ENCODE results near the gene ARHGAP24. TPM values are rescaled to one million over a fixed set of nuclear protein-coding genes. Genes with fewer than 3 reads are reported as not detected.

ARHGAP24 gene
- total RNA-seq, 2 experiments from 2014 or later: not detected

GRCh38 chr4:85854546-85854945, 379.6 kb downstream of the ARHGAP24 start:
- H3K36me3 Mint-ChIP-seq (ENCODE audit: low read depth): no peaks in the 10 kb centered on the region
- ChIA-PET POLR2A (no interaction called here), CTCF (no interaction called here)

GRCh38 chr4:85860066-85860740, 385.3 kb downstream of the ARHGAP24 start:
- H3K4me3 Mint-ChIP-seq: no peak overlapping the region
- no peaks in the 10 kb centered on the region for H3K9me3 Mint-ChIP-seq
- no peaks in the 10 kb centered on the region for H3K4me1 Mint-ChIP-seq
- no peaks in the 10 kb centered on the region for H3K36me3 Mint-ChIP-seq (ENCODE audit: low read depth)
- ChIA-PET CTCF (no interaction called here), POLR2A (no interaction called here)
- no peak for DNase-seq
- no peak overlapping the region for H3K27ac Mint-ChIP-seq
- H3K27me3 Mint-ChIP-seq: no peaks in the 10 kb centered on the region

More at GRCh38 chr4:85854546-85854945, 379.6 kb downstream of the ARHGAP24 start:
- Mint-ChIP-seq H3K9me3 (peaks cover 7% of the 10 kb centered on the region), H3K27ac (no peak overlapping the region), H3K27me3 (no peaks in the 10 kb centered on the region), H3K4me1 (no peaks in the 10 kb centered on the region), H3K4me3 (no peak overlapping the region)
- DNase-seq: no peak

- POLR2A ChIA-PET: no interaction called here
Observed at GRCh38 chr4:85861064-85861765, 386.3 kb downstream of the ARHGAP24 start.

GRCh38 chr4:85862896-85863295, 387.9 kb downstream of the ARHGAP24 start:
- ChIA-PET POLR2A (no interaction called here), CTCF (no interaction called here)
- Mint-ChIP-seq H3K4me1 (no peaks in the 10 kb centered on the region), H3K27me3 (no peaks in the 10 kb centered on the region), H3K27ac (no peak overlapping the region), H3K4me3 (no peak overlapping the region), H3K36me3 (ENCODE audit: low read depth) (no peaks in the 10 kb centered on the region), H3K9me3 (no peaks in the 10 kb centered on the region)
- DNase-seq: no peak

More at GRCh38 chr4:85861064-85861765, 386.3 kb downstream of the ARHGAP24 start:
- no peak for DNase-seq
- H3K4me1 Mint-ChIP-seq: no peaks in the 10 kb centered on the region
- no peaks in the 10 kb centered on the region for H3K27me3 Mint-ChIP-seq
- no peak overlapping the region for H3K4me3 Mint-ChIP-seq
- no peaks in the 10 kb centered on the region for H3K36me3 Mint-ChIP-seq (ENCODE audit: low read depth)
- H3K9me3 Mint-ChIP-seq: no peaks in the 10 kb centered on the region
- CTCF ChIA-PET: no interaction called here
- H3K27ac Mint-ChIP-seq: no peak overlapping the region

GRCh38 chr4:85864259-85865205, 389.6 kb downstream of the ARHGAP24 start:
- ChIA-PET CTCF (no interaction called here), POLR2A (interaction anchor here (0.5 kb wide), 1 partner anchor 42 kb away, joined by 3 read pairs; no protein-coding TSS in a partner anchor)
- no peak overlapping the region for H3K4me3 Mint-ChIP-seq
- H3K36me3 Mint-ChIP-seq (ENCODE audit: low read depth): no peaks in the 10 kb centered on the region
- no peaks in the 10 kb centered on the region for H3K4me1 Mint-ChIP-seq
- no peaks in the 10 kb centered on the region for H3K27me3 Mint-ChIP-seq
- no peak for DNase-seq
- no peaks in the 10 kb centered on the region for H3K9me3 Mint-ChIP-seq
- H3K27ac Mint-ChIP-seq: no peak overlapping the region

GRCh38 chr4:85865256-85865655, 390.3 kb downstream of the ARHGAP24 start:
- Mint-ChIP-seq H3K4me1 (no peaks in the 10 kb centered on the region), H3K4me3 (no peak overlapping the region), H3K27me3 (no peaks in the 10 kb centered on the region), H3K36me3 (ENCODE audit: low read depth) (no peaks in the 10 kb centered on the region), H3K9me3 (no peaks in the 10 kb centered on the region), H3K27ac (no peak overlapping the region)
- ChIA-PET POLR2A (interaction anchor here (0.5 kb wide), 1 partner anchor 42 kb away, joined by 3 read pairs; no protein-coding TSS in a partner anchor), CTCF (no interaction called here)
- DNase-seq: no peak

GRCh38 chr4:85866508-85866907, 391.6 kb downstream of the ARHGAP24 start:
- POLR2A ChIA-PET: no interaction called here

GRCh38 chr4:85867271-85867670, 392.3 kb downstream of the ARHGAP24 start:
- Mint-ChIP-seq H3K27ac (no peak overlapping the region), H3K4me3 (no peak overlapping the region), H3K27me3 (no peaks in the 10 kb centered on the region), H3K4me1 (no peaks in the 10 kb centered on the region), H3K36me3 (ENCODE audit: low read depth) (no peaks in the 10 kb centered on the region), H3K9me3 (no peaks in the 10 kb centered on the region)
- POLR2A ChIA-PET: no interaction called here
- CTCF ChIA-PET: no interaction called here
- no peak for DNase-seq

More at GRCh38 chr4:85866508-85866907, 391.6 kb downstream of the ARHGAP24 start:
- Mint-ChIP-seq H3K27me3 (no peaks in the 10 kb centered on the region), H3K4me3 (no peak overlapping the region), H3K9me3 (no peaks in the 10 kb centered on the region), H3K27ac (no peak overlapping the region), H3K36me3 (ENCODE audit: low read depth) (no peaks in the 10 kb centered on the region), H3K4me1 (no peaks in the 10 kb centered on the region)
- DNase-seq: no peak
- CTCF ChIA-PET: no interaction called here

- ChIA-PET POLR2A (no interaction called here), CTCF (no interaction called here)
- Mint-ChIP-seq H3K9me3 (no peaks in the 10 kb centered on the region), H3K27me3 (no peaks in the 10 kb centered on the region), H3K4me3 (no peak overlapping the region), H3K27ac (no peak overlapping the region), H3K4me1 (no peaks in the 10 kb centered on the region), H3K36me3 (ENCODE audit: low read depth) (no peaks in the 10 kb centered on the region)
- no peak for DNase-seq
Observed at GRCh38 chr4:85869181-85869580, 394.2 kb downstream of the ARHGAP24 start.

- DNase-seq: no peak
- Mint-ChIP-seq H3K4me1 (no peaks in the 10 kb centered on the region), H3K27me3 (no peaks in the 10 kb centered on the region), H3K27ac (no peak overlapping the region), H3K4me3 (no peak overlapping the region), H3K9me3 (no peaks in the 10 kb centered on the region), H3K36me3 (ENCODE audit: low read depth) (no peaks in the 10 kb centered on the region)
- POLR2A ChIA-PET: no interaction called here
- CTCF ChIA-PET: no interaction called here
Observed at GRCh38 chr4:85870298-85871083, 395.5 kb downstream of the ARHGAP24 start.

GRCh38 chr4:85873566-85873965, 398.6 kb downstream of the ARHGAP24 start:
- H3K4me3 Mint-ChIP-seq: no peak overlapping the region
- POLR2A ChIA-PET: no interaction called here

GRCh38 chr4:85879518-85879917, 404.6 kb downstream of the ARHGAP24 start:
- Mint-ChIP-seq H3K9me3 (no peaks in the 10 kb centered on the region), H3K27me3 (no peaks in the 10 kb centered on the region), H3K4me3 (no peak overlapping the region), H3K27ac (no peak overlapping the region), H3K36me3 (ENCODE audit: low read depth) (no peaks in the 10 kb centered on the region), H3K4me1 (no peaks in the 10 kb centered on the region)
- POLR2A ChIA-PET: no interaction called here
- DNase-seq: no peak
- CTCF ChIA-PET: no interaction called here

More at GRCh38 chr4:85873566-85873965, 398.6 kb downstream of the ARHGAP24 start:
- H3K36me3 Mint-ChIP-seq (ENCODE audit: low read depth): no peaks in the 10 kb centered on the region
- CTCF ChIA-PET: no interaction called here
- no peak overlapping the region for H3K27ac Mint-ChIP-seq
- DNase-seq: no peak
- no peaks in the 10 kb centered on the region for H3K27me3 Mint-ChIP-seq
- H3K4me1 Mint-ChIP-seq: no peaks in the 10 kb centered on the region
- H3K9me3 Mint-ChIP-seq: no peaks in the 10 kb centered on the region

GRCh38 chr4:85883180-85883579, 408.2 kb downstream of the ARHGAP24 start:
- Mint-ChIP-seq H3K27me3 (no peaks in the 10 kb centered on the region), H3K27ac (no peak overlapping the region), H3K9me3 (no peaks in the 10 kb centered on the region), H3K4me1 (no peaks in the 10 kb centered on the region), H3K4me3 (no peak overlapping the region), H3K36me3 (ENCODE audit: low read depth) (no peaks in the 10 kb centered on the region)
- ChIA-PET POLR2A (no interaction called here), CTCF (no interaction called here)
- DNase-seq: no peak

Measured in activated CD4-positive, alpha-beta memory T cell treated with anti-CD3 and anti-CD28 coated beads, Interleukin-2, amount 10 ng/mL, durations not matched to agents 7 days and 5 days (primary cell).